Measurements from ENCODE around the gene CCKAR.

Gene CCKAR

GRCh38 chr4:26490111-26490959 lies at the start of gene CCKAR:
Gene CCKAR (minus strand): TSS chr4:26490484. CDS start chr4:26490267, 217 bp downstream.
- H3K27ac Mint-ChIP-seq, result no peak within 1 kb of the TSS
- peaks cover 3% of the 10 kb centered on the region for H3K9me3 Mint-ChIP-seq
- no peak within 1 kb of the TSS for H3K4me3 Mint-ChIP-seq

GRCh38 chr4:26533685-26534084 lies 43.4 kb upstream of the CCKAR start:
- Mint-ChIP-seq H3K36me3 (no peaks in the 10 kb centered on the region), H3K27ac (no peak overlapping the region), H3K9me3 (no peaks in the 10 kb centered on the region), H3K4me1 (no peaks in the 10 kb centered on the region), H3K27me3 (no peaks in the 10 kb centered on the region), H3K4me3 (no peak overlapping the region)
- no peak for ATAC-seq

More at GRCh38 chr4:26490111-26490959, at the start of gene CCKAR:
- Mint-ChIP-seq H3K4me1 (no peaks in the 10 kb centered on the region), H3K27me3 (peaks cover 10% of the 10 kb centered on the region), H3K36me3 (no peaks in the 10 kb centered on the region)
- no peak for ATAC-seq

GRCh38 chr4:26531491-26532116 lies 41.3 kb upstream of the CCKAR start:
- Mint-ChIP-seq H3K36me3 (no peaks in the 10 kb centered on the region), H3K27ac (no peak overlapping the region), H3K4me3 (no peak overlapping the region), H3K4me1 (no peaks in the 10 kb centered on the region), H3K27me3 (no peaks in the 10 kb centered on the region), H3K9me3 (no peaks in the 10 kb centered on the region)
- no peak for ATAC-seq

GRCh38 chr4:26530099-26530498 lies 39.8 kb upstream of the CCKAR start:
- H3K9me3 Mint-ChIP-seq, result no peaks in the 10 kb centered on the region
- no peak overlapping the region for H3K27ac Mint-ChIP-seq
- no peak for ATAC-seq
- H3K27me3 Mint-ChIP-seq, result no peaks in the 10 kb centered on the region
- no peaks in the 10 kb centered on the region for H3K4me1 Mint-ChIP-seq
- no peak overlapping the region for H3K4me3 Mint-ChIP-seq
- H3K36me3 Mint-ChIP-seq, result no peaks in the 10 kb centered on the region

GRCh38 chr4:26529479-26529878 lies 39.2 kb upstream of the CCKAR start:
- Mint-ChIP-seq H3K9me3 (no peaks in the 10 kb centered on the region), H3K4me1 (no peaks in the 10 kb centered on the region), H3K27me3 (no peaks in the 10 kb centered on the region), H3K27ac (no peak overlapping the region), H3K36me3 (no peaks in the 10 kb centered on the region), H3K4me3 (no peak overlapping the region)
- no peak for ATAC-seq

GRCh38 chr4:26525771-26526150 lies 35.5 kb upstream of the CCKAR start:
- H3K27ac Mint-ChIP-seq, result no peak overlapping the region
- no peaks in the 10 kb centered on the region for H3K36me3 Mint-ChIP-seq
- H3K4me3 Mint-ChIP-seq, result no peak overlapping the region
- no peaks in the 10 kb centered on the region for H3K4me1 Mint-ChIP-seq
- H3K27me3 Mint-ChIP-seq, result peaks cover 10% of the 10 kb centered on the region
- H3K9me3 Mint-ChIP-seq, result no peaks in the 10 kb centered on the region
- ATAC-seq, result no peak

- Mint-ChIP-seq H3K27ac (no peak overlapping the region), H3K9me3 (no peaks in the 10 kb centered on the region), H3K4me1 (no peaks in the 10 kb centered on the region), H3K36me3 (no peaks in the 10 kb centered on the region), H3K27me3 (peaks cover 15% of the 10 kb centered on the region), H3K4me3 (no peak overlapping the region)
- ATAC-seq, result no peak
Observed at GRCh38 chr4:26525136-26525770, 35.0 kb upstream of the CCKAR start.

- Mint-ChIP-seq H3K9me3 (no peaks in the 10 kb centered on the region), H3K27ac (no peak overlapping the region), H3K27me3 (peaks cover 22% of the 10 kb centered on the region), H3K36me3 (no peaks in the 10 kb centered on the region), H3K4me1 (no peaks in the 10 kb centered on the region), H3K4me3 (no peak overlapping the region)
- ATAC-seq, result no peak
Observed at GRCh38 chr4:26524011-26524410, 33.7 kb upstream of the CCKAR start.

GRCh38 chr4:26522478-26522877 lies 32.2 kb upstream of the CCKAR start:
- Mint-ChIP-seq H3K36me3 (no peaks in the 10 kb centered on the region), H3K4me3 (no peak overlapping the region), H3K27me3 (peaks cover 22% of the 10 kb centered on the region), H3K27ac (no peak overlapping the region), H3K9me3 (no peaks in the 10 kb centered on the region), H3K4me1 (no peaks in the 10 kb centered on the region)
- no peak for ATAC-seq

- no peak overlapping the region for H3K4me3 Mint-ChIP-seq
- ATAC-seq, result no peak
- H3K9me3 Mint-ChIP-seq, result no peaks in the 10 kb centered on the region
- H3K27me3 Mint-ChIP-seq, result peaks cover 22% of the 10 kb centered on the region
- no peaks in the 10 kb centered on the region for H3K36me3 Mint-ChIP-seq
- H3K4me1 Mint-ChIP-seq, result no peaks in the 10 kb centered on the region
- H3K27ac Mint-ChIP-seq, result no peak overlapping the region
Observed at GRCh38 chr4:26520728-26521450, 30.6 kb upstream of the CCKAR start.

- Mint-ChIP-seq H3K27me3 (peaks cover 39% of the 10 kb centered on the region), H3K4me3 (no peak overlapping the region), H3K27ac (no peak overlapping the region), H3K9me3 (no peaks in the 10 kb centered on the region), H3K4me1 (no peaks in the 10 kb centered on the region), H3K36me3 (no peaks in the 10 kb centered on the region)
- ATAC-seq, result no peak
Observed at GRCh38 chr4:26515936-26516335, 25.7 kb upstream of the CCKAR start.

- H3K36me3 Mint-ChIP-seq, result no peaks in the 10 kb centered on the region
- H3K27me3 Mint-ChIP-seq, result peaks cover 24% of the 10 kb centered on the region
- ATAC-seq, result peak; percentile 21
- H3K9me3 Mint-ChIP-seq, result no peaks in the 10 kb centered on the region
- H3K4me3 Mint-ChIP-seq, result no peak overlapping the region
- H3K4me1 Mint-ChIP-seq, result no peaks in the 10 kb centered on the region
- no peak overlapping the region for H3K27ac Mint-ChIP-seq
Observed at GRCh38 chr4:26510334-26510964, 20.2 kb upstream of the CCKAR start.

GRCh38 chr4:26509681-26510333 lies 19.5 kb upstream of the CCKAR start:
- H3K27me3 Mint-ChIP-seq, result peaks cover 20% of the 10 kb centered on the region
- no peak for ATAC-seq
- no peak overlapping the region for H3K4me3 Mint-ChIP-seq

GRCh38 chr4:26507286-26507685 lies 17.0 kb upstream of the CCKAR start:
- Mint-ChIP-seq H3K27me3 (peaks cover 4% of the 10 kb centered on the region), H3K27ac (no peak overlapping the region), H3K4me3 (no peak overlapping the region), H3K9me3 (no peaks in the 10 kb centered on the region), H3K36me3 (no peaks in the 10 kb centered on the region), H3K4me1 (no peaks in the 10 kb centered on the region)
- ATAC-seq, result no peak

More at GRCh38 chr4:26509681-26510333, 19.5 kb upstream of the CCKAR start:
- no peak overlapping the region for H3K27ac Mint-ChIP-seq
- no peaks in the 10 kb centered on the region for H3K36me3 Mint-ChIP-seq
- no peaks in the 10 kb centered on the region for H3K9me3 Mint-ChIP-seq
- no peaks in the 10 kb centered on the region for H3K4me1 Mint-ChIP-seq
